Osteocyte (in vitro differentiated cells): ENCODE results near the gene ACOX3. TPM values are rescaled to one million over a fixed set of nuclear protein-coding genes. Genes with fewer than 3 reads are reported as not detected.

ENCODE experiments used
- DNase-seq: peaks from one replicate; pipeline ENCODE4 v3.0.0; 2021; ENCODE audit warnings: mixed read lengths; ENCODE audit not compliant: unreplicated experiment; ENCODE audit errors: extremely low spot score
- H3K27ac Mint-ChIP-seq: one replicate; pipeline ENCODE4 v1.8.0; 2021; ENCODE audit warnings: mild to moderate bottlenecking, mixed read lengths; ENCODE audit not compliant: unreplicated experiment
- H3K27me3 Mint-ChIP-seq: one replicate; pipeline ENCODE4 v1.8.0; 2021; ENCODE audit warnings: mixed read lengths; ENCODE audit not compliant: unreplicated experiment
- H3K36me3 Mint-ChIP-seq: one replicate; pipeline ENCODE4 v1.8.0; 2021; ENCODE audit warnings: mixed read lengths; ENCODE audit not compliant: unreplicated experiment
- H3K4me1 Mint-ChIP-seq: one replicate; pipeline ENCODE4 v1.8.0; 2021; ENCODE audit warnings: mixed read lengths; ENCODE audit not compliant: unreplicated experiment
- H3K4me3 Mint-ChIP-seq: one replicate; pipeline ENCODE4 v1.8.0; 2021; ENCODE audit warnings: mild to moderate bottlenecking, moderate library complexity, mixed read lengths; ENCODE audit not compliant: unreplicated experiment
- H3K9me3 Mint-ChIP-seq: one replicate; pipeline ENCODE4 v1.8.0; 2021; ENCODE audit warnings: mixed read lengths; ENCODE audit not compliant: unreplicated experiment
- total RNA-seq: library from RNA; stranded (reverse); gene quantifications from 2 replicates; pipeline ENCODE4 v1.2.1, GENCODE V29; 2021
- TF ChIP-seq, protein P1 (sequence below): fragments of 200-600 bp; sonication (generic); IDR thresholded peaks from 2 replicates; pipeline ENCODE4 v1.5.0; 2021; ENCODE audit warnings: antibody characterized with exemption, mild to moderate bottlenecking, moderate library complexity

ACOX3 gene
- total RNA-seq, 1 donor from 2014 or later: 25.2 TPM

DNA sequence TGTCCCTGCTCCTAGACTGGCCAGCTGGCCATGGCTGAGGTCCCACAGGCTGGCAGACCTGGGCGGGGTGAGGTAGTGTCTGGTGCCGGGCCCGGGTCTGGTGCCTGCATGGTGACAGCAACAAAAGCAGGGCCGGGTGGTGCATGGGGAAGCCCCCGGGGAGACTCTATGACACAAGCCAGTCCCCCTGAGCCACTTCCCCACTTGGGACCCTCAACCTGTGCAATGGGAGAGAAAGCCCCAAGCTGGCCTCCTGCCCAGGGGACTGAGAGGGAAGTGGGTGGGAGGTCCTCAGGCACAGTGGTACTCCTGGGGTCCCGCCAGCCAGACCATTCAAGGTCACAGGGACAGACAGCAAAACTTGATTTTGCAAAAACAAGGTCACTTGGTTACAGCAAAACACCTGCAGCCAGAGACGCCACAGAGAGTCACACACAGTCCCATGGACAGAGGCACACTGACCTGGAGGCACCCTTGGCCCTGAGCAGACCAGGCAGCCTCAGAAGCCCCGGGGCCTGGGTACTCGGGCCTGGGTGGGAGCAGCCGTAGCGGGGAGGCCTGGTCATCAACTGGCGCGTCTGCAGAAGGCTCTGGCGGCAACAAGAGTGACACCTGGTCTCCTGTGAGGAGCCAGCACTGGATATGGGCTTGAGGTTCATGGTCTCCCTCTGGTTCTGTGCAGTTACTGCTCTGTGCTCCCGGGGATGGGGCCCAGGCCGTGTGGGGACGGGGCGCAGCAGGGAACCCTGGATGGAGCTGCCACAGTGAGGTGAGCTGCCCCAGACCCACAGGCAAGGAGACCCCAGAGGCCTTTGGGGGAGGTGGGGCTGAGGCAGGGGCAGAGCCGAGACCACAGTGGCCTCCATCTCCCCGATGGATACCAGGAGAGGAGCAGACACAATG lies 110.4 kb downstream of the ACOX3 start:
- TF ChIP-seq, protein P1, sequence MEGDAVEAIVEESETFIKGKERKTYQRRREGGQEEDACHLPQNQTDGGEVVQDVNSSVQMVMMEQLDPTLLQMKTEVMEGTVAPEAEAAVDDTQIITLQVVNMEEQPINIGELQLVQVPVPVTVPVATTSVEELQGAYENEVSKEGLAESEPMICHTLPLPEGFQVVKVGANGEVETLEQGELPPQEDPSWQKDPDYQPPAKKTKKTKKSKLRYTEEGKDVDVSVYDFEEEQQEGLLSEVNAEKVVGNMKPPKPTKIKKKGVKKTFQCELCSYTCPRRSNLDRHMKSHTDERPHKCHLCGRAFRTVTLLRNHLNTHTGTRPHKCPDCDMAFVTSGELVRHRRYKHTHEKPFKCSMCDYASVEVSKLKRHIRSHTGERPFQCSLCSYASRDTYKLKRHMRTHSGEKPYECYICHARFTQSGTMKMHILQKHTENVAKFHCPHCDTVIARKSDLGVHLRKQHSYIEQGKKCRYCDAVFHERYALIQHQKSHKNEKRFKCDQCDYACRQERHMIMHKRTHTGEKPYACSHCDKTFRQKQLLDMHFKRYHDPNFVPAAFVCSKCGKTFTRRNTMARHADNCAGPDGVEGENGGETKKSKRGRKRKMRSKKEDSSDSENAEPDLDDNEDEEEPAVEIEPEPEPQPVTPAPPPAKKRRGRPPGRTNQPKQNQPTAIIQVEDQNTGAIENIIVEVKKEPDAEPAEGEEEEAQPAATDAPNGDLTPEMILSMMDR: no peak

DNA sequence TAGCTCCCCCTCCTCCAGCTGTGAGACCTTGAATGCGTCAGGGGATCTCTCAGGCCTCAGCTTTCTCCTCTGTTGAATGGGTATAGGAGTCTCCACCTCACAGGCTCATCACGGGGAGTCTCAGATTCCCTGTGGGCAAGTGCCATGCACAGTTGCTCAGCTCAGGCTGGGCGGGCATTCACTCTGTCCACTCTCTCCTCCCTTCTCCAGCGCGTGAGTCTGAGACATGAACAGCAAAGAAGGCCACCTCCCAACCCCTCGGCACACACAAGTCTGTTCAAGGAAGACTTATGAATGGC lies 111.0 kb downstream of the ACOX3 start:
- DNase-seq: no peak
- no peak overlapping the region for H3K27ac Mint-ChIP-seq

More for the DNA sequence above, 110.4 kb downstream of the ACOX3 start:
- H3K9me3 Mint-ChIP-seq: peaks cover under 1% of the 10 kb centered on the region
- H3K27me3 Mint-ChIP-seq: peaks cover 3% of the 10 kb centered on the region
- no peak overlapping the region for H3K4me3 Mint-ChIP-seq
- no peak overlapping the region for H3K27ac Mint-ChIP-seq
- DNase-seq: no peak
- no peaks in the 10 kb centered on the region for H3K36me3 Mint-ChIP-seq
- H3K4me1 Mint-ChIP-seq: no peaks in the 10 kb centered on the region

GRCh38 chr4:8328866-8329559 lies 111.5 kb downstream of the ACOX3 start:
- Mint-ChIP-seq H3K4me1 (no peaks in the 10 kb centered on the region), H3K36me3 (no peaks in the 10 kb centered on the region), H3K27me3 (peaks cover 3% of the 10 kb centered on the region), H3K9me3 (peaks cover 4% of the 10 kb centered on the region), H3K27ac (no peak overlapping the region), H3K4me3 (no peak overlapping the region)
- TF ChIP-seq, protein P1: no peak
- no peak for DNase-seq

More for the DNA sequence above, 111.0 kb downstream of the ACOX3 start:
- H3K27me3 Mint-ChIP-seq: peaks cover 3% of the 10 kb centered on the region
- no peaks in the 10 kb centered on the region for H3K4me1 Mint-ChIP-seq
- no peak overlapping the region for H3K4me3 Mint-ChIP-seq
- H3K36me3 Mint-ChIP-seq: no peaks in the 10 kb centered on the region
- H3K9me3 Mint-ChIP-seq: no peaks in the 10 kb centered on the region
- TF ChIP-seq, protein P1: no peak

DNA sequence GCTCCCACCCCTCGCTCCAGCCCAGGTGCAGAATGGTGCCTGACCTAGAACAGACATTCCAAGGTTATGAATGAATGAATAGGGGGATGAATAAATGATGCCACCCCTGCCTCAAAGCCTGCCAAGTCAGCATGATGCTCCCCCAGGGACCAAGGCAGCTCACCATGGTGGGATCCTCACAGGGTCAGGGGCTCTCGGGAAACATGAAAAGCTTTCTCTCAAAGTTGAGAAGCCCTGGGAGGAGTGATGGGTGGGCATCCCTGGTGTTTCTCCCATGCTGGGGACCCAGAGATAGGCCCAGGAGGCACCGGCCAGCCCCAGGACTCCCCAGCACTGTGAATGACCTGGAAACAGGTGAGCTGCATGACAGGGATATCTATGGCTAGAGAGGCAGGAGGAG lies 112.1 kb downstream of the ACOX3 start:
- Mint-ChIP-seq H3K4me3 (no peak overlapping the region), H3K36me3 (no peaks in the 10 kb centered on the region), H3K4me1 (no peaks in the 10 kb centered on the region), H3K9me3 (peaks cover 6% of the 10 kb centered on the region), H3K27ac (no peak overlapping the region), H3K27me3 (peaks cover 3% of the 10 kb centered on the region)
- no peak for DNase-seq
- TF ChIP-seq, protein P1: no peak

- Mint-ChIP-seq H3K9me3 (peaks cover 6% of the 10 kb centered on the region), H3K4me1 (no peaks in the 10 kb centered on the region), H3K27me3 (peaks cover 3% of the 10 kb centered on the region), H3K36me3 (no peaks in the 10 kb centered on the region), H3K4me3 (no peak overlapping the region), H3K27ac (no peak overlapping the region)
- TF ChIP-seq, protein P1: no peak
- DNase-seq: no peak
These were observed 114.3 kb downstream of the ACOX3 start for GRCh38 chr4:8326206-8326605.
